ENCODE results near the gene AP4E1.
"Not testable (repeated sequence)": the region's sequence is repeated elsewhere in the genome, so short reads cannot be mapped to it uniquely, and the experiment has no call there.

AP4E1 gene

DNA sequence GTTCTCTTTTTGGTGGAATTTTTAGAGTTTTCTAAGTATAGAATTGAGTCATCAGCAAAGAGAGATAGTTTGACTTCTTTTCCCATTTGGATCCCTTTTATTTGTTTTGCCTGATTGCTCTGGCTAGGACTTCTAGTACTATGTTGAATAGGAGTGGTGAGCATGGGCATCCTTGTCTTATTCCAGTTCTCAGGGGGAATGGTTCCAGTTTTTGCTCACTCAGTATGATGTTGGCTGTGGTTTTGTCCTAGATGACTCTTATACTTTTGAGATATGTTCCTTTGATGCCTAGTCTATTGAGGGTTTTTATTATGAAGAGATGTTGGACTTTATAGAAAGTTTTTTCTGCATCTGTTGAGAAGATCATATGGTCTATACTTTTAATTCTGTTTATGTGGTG lies 113.7 kb downstream of the AP4E1 start:
- H3K36me3 ChIP-seq (ENCODE audit: insufficient read depth, insufficient read length, low read length) = no peaks in the 10 kb centered on the region
- H3K4me3 ChIP-seq (ENCODE audit: insufficient read length, low read depth) = no peak overlapping the region
- no peaks in the 10 kb centered on the region; the same call in 1 of the 2 replicates for H3K9me3 ChIP-seq (ENCODE audit: insufficient read depth, low read length)
- TF ChIP-seq YY1 (IDR thresholded peaks at IDR 0.05; ENCODE audit: insufficient read depth, insufficient read length) (no peak), SUZ12 (IDR thresholded peaks at IDR 0.05; ENCODE audit: extremely low read depth, insufficient read depth, insufficient read length) (no peak), ZNF274 (IDR thresholded peaks at IDR 0.05; ENCODE audit: low read depth, low read length) (no peak)
- no peaks in the 10 kb centered on the region for H3K4me1 ChIP-seq (ENCODE audit: insufficient read depth, insufficient read length)
- no peak for DNase-seq (ENCODE audit: low read depth, low spot score)
- no peak overlapping the region for H3K9ac ChIP-seq (ENCODE audit: insufficient read length, low read depth)
- no peaks in the 10 kb centered on the region for H3K27me3 ChIP-seq (ENCODE audit: insufficient read depth, insufficient read length)

- Histone ChIP-seq H3K4me1 (ENCODE audit: insufficient read depth, insufficient read length) (no peaks in the 10 kb centered on the region), H3K4me3 (ENCODE audit: insufficient read length, low read depth) (no peak overlapping the region)
- TF ChIP-seq ZNF274 (IDR thresholded peaks at IDR 0.05; ENCODE audit: low read depth, low read length) = no peak
- no peak for TF ChIP-seq YY1 (IDR thresholded peaks at IDR 0.05; ENCODE audit: insufficient read depth, insufficient read length)
- no peak for TF ChIP-seq SUZ12 (IDR thresholded peaks at IDR 0.05; ENCODE audit: extremely low read depth, insufficient read depth, insufficient read length)
Measured at GRCh38 chr15:51023499-51023898, 115.0 kb downstream of the AP4E1 start.

GRCh38 chr15:51024735-51025453 lies 116.4 kb downstream of the AP4E1 start:
- Histone ChIP-seq H3K36me3 (ENCODE audit: insufficient read depth, insufficient read length, low read length) (no peaks in the 10 kb centered on the region), H3K27me3 (ENCODE audit: insufficient read depth, insufficient read length) (no peaks in the 10 kb centered on the region), H3K4me1 (ENCODE audit: insufficient read depth, insufficient read length) (no peaks in the 10 kb centered on the region), H3K9me3 (ENCODE audit: insufficient read depth, low read length) (peaks cover 4% of the 10 kb centered on the region; the same call in 1 of the 2 replicates), H3K9ac (ENCODE audit: insufficient read length, low read depth) (no peak overlapping the region), H3K4me3 (ENCODE audit: insufficient read length, low read depth) (no peak overlapping the region)
- no peak for TF ChIP-seq YY1 (IDR thresholded peaks at IDR 0.05; ENCODE audit: insufficient read depth, insufficient read length)
- TF ChIP-seq SUZ12 (IDR thresholded peaks at IDR 0.05; ENCODE audit: extremely low read depth, insufficient read depth, insufficient read length) = no peak
- DNase-seq (ENCODE audit: low read depth, low spot score) = no peak

More at GRCh38 chr15:51023499-51023898, 115.0 kb downstream of the AP4E1 start:
- Histone ChIP-seq H3K36me3 (ENCODE audit: insufficient read depth, insufficient read length, low read length) (no peaks in the 10 kb centered on the region), H3K9me3 (ENCODE audit: insufficient read depth, low read length) (no peaks in the 10 kb centered on the region; the same call in 1 of the 2 replicates), H3K27me3 (ENCODE audit: insufficient read depth, insufficient read length) (no peaks in the 10 kb centered on the region), H3K9ac (ENCODE audit: insufficient read length, low read depth) (no peak overlapping the region)
- DNase-seq (ENCODE audit: low read depth, low spot score) = no peak

GRCh38 chr15:51025454-51025846 lies 117.0 kb downstream of the AP4E1 start:
- Histone ChIP-seq H3K27me3 (ENCODE audit: insufficient read depth, insufficient read length) (no peaks in the 10 kb centered on the region), H3K36me3 (ENCODE audit: insufficient read depth, insufficient read length, low read length) (no peaks in the 10 kb centered on the region), H3K4me3 (ENCODE audit: insufficient read length, low read depth) (no peak overlapping the region), H3K9me3 (ENCODE audit: insufficient read depth, low read length) (peaks cover 9% of the 10 kb centered on the region; the same call in 1 of the 2 replicates), H3K9ac (ENCODE audit: insufficient read length, low read depth) (no peak overlapping the region), H3K4me1 (ENCODE audit: insufficient read depth, insufficient read length) (no peaks in the 10 kb centered on the region)
- DNase-seq (ENCODE audit: low read depth, low spot score) = no peak
- TF ChIP-seq SUZ12 (IDR thresholded peaks at IDR 0.05; ENCODE audit: extremely low read depth, insufficient read depth, insufficient read length) = no peak
- no peak for TF ChIP-seq ZNF274 (IDR thresholded peaks at IDR 0.05; ENCODE audit: low read depth, low read length)
- no peak for TF ChIP-seq YY1 (IDR thresholded peaks at IDR 0.05; ENCODE audit: insufficient read depth, insufficient read length)

GRCh38 chr15:51030649-51031316 lies 122.3 kb downstream of the AP4E1 start:
- no peak for DNase-seq (ENCODE audit: low read depth, low spot score)
- no peak overlapping the region for H3K9ac ChIP-seq (ENCODE audit: insufficient read length, low read depth)
- peaks cover 19% of the 10 kb centered on the region; the same call in 1 of the 2 replicates for H3K9me3 ChIP-seq (ENCODE audit: insufficient read depth, low read length)
- no peaks in the 10 kb centered on the region for H3K4me1 ChIP-seq (ENCODE audit: insufficient read depth, insufficient read length)
- H3K36me3 ChIP-seq (ENCODE audit: insufficient read depth, insufficient read length, low read length) = no peaks in the 10 kb centered on the region
- TF ChIP-seq YY1 (IDR thresholded peaks at IDR 0.05; ENCODE audit: insufficient read depth, insufficient read length) (no peak), ZNF274 (IDR thresholded peaks at IDR 0.05; ENCODE audit: low read depth, low read length) (no peak), SUZ12 (IDR thresholded peaks at IDR 0.05; ENCODE audit: extremely low read depth, insufficient read depth, insufficient read length) (no peak)
- no peaks in the 10 kb centered on the region for H3K27me3 ChIP-seq (ENCODE audit: insufficient read depth, insufficient read length)
- H3K4me3 ChIP-seq (ENCODE audit: insufficient read length, low read depth) = no peak overlapping the region

GRCh38 chr15:51037474-51037873 lies 129.0 kb downstream of the AP4E1 start:
- H3K4me3 ChIP-seq (ENCODE audit: insufficient read length, low read depth) = peak overlapping the region; percentile 51
- not testable (repeated sequence) for DNase-seq (ENCODE audit: low read depth, low spot score)

GRCh38 chr15:51038162-51038973 lies 129.9 kb downstream of the AP4E1 start:
- no peak overlapping the region for H3K9ac ChIP-seq (ENCODE audit: insufficient read length, low read depth)
- no peak for DNase-seq (ENCODE audit: low read depth, low spot score)
- TF ChIP-seq ZNF274 (IDR thresholded peaks at IDR 0.05; ENCODE audit: low read depth, low read length) (no peak), YY1 (IDR thresholded peaks at IDR 0.05; ENCODE audit: insufficient read depth, insufficient read length) (no peak), SUZ12 (IDR thresholded peaks at IDR 0.05; ENCODE audit: extremely low read depth, insufficient read depth, insufficient read length) (no peak)
- H3K36me3 ChIP-seq (ENCODE audit: insufficient read depth, insufficient read length, low read length) = peaks cover 2% of the 10 kb centered on the region
- H3K9me3 ChIP-seq (ENCODE audit: insufficient read depth, low read length) = peaks cover 19% of the 10 kb centered on the region; the same call in 1 of the 2 replicates
- peak overlapping the region; percentile 51 for H3K4me3 ChIP-seq (ENCODE audit: insufficient read length, low read depth)
- no peaks in the 10 kb centered on the region for H3K4me1 ChIP-seq (ENCODE audit: insufficient read depth, insufficient read length)
- no peaks in the 10 kb centered on the region for H3K27me3 ChIP-seq (ENCODE audit: insufficient read depth, insufficient read length)

More at GRCh38 chr15:51037474-51037873, 129.0 kb downstream of the AP4E1 start:
- peak overlapping the region; percentile 32 for H3K9ac ChIP-seq (ENCODE audit: insufficient read length, low read depth)
- not testable (repeated sequence) for H3K36me3 ChIP-seq (ENCODE audit: insufficient read depth, insufficient read length, low read length); H3K27me3 ChIP-seq (ENCODE audit: insufficient read depth, insufficient read length); H3K4me1 ChIP-seq (ENCODE audit: insufficient read depth, insufficient read length)
- H3K9me3 ChIP-seq (ENCODE audit: insufficient read depth, low read length) = peaks cover 19% of the 10 kb centered on the region; the same call in 1 of the 2 replicates
